Jurkat, Clone E6-1 (cell line): ENCODE measurements around the gene TERF2IP.

Source experiments
- DNase-seq: peaks from one replicate; pipeline ENCODE4 v3.0.0-alpha.2; 2011; ENCODE audit warnings: low read depth, low spot score
- H3K4me3 ChIP-seq: 2 replicates; pipeline ENCODE4 v1.5.1; 2011; ENCODE audit warnings: mild to moderate bottlenecking, low read length, control low read depth, moderate library complexity

Gene TERF2IP

DNA sequence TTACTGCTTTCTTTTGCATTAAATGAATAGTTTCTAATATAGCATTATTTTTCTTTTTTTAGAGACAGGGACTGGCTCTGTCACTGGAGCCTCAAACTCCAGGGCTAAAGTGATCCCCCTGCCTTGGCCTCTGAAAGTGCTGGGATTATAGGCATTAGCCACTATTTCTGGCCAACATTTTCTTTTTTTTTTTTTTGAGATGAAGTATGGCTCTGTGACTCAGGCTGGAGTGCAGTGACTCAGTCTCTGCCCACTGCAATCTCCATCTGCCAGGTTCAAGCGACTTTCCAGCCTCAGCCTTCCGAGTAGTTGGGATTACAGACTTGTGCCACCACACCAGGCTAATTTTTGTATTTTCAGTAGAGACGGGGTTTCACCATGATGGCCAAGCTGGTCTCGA is 55.7 kb downstream of the TERF2IP start:
- DNase-seq = no peak
- no peak overlapping the region for H3K4me3 ChIP-seq
